Activated CD4-positive, alpha-beta T cell treated with anti-CD3 and anti-CD28 coated beads for 24 hours (primary cell): Measurements from ENCODE around the gene SCGB1C2.

Source experiments
- DNase-seq, 2 donors: peaks; one replicate each; pipeline ENCODE4 v3.0.0-alpha.2; 2020; ENCODE audit warnings: low read depth in 2 of 2

SCGB1C2 gene

GRCh38 chr17:171871-172270 is 34.5 kb downstream of the SCGB1C2 start:
- DNase-seq = no peak

GRCh38 chr17:172401-172800 is 35.0 kb downstream of the SCGB1C2 start:
- DNase-seq = no peak

DNA sequence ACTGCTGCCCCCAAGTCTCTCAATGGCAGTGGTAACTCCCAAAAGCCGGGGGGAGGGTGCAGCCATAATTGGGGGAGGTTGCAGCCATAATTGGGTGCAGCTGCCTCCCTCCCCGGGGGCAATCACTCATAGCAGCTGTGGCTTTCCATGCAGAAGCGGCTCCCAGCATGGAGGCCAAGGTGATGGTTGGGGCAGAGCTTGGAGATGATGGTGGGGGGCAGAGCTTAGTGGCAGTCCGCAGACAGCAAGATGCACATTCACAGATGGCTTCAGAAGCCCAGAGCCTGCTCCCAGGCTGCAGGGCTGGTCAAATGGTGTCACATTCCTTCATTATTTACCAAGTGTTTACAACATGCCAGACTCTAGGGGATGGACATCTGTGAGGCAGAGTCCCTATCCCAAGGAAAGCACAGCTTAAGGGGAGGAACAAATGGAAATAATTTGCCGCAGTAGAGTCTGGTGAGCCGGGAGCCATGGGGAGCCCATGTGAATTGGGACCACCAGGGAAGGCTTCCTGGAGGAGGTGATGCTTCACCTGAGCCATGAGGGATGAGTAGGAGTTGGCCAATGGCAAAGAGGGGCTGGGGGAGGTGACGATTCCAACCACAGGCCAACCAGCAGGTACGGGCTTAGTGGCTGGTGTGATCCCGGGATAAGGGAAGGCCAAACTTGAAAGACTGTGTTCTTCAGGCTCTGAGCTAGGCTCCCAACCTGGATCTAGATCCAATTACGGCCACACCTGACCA is 36.0 kb downstream of the SCGB1C2 start:
- no peak for DNase-seq

- no peak for DNase-seq
These were observed 39.8 kb downstream of the SCGB1C2 start for GRCh38 chr17:177155-177554.

GRCh38 chr17:177762-178161 is 40.4 kb downstream of the SCGB1C2 start:
- DNase-seq = no peak

- DNase-seq = no peak
These were observed 41.1 kb downstream of the SCGB1C2 start for GRCh38 chr17:178292-179065.

DNA sequence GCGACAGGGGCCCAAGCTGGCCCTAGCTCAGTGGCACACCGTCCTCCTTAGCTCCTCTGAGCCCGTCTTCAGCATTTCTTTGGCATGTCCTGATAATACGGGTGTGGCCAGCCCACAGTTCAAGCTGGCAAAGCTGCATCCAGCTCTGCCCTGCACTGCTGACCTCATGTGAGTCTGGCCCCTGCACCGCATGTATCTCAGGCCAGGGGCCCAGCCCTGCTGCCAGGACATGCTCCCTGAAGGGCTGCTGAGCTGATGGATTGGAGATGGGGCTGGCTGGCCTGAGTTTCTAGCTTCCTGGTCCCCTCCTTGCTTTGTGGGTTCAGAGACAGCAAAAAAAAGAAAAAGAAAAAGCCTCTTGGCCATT is 41.7 kb downstream of the SCGB1C2 start:
- no peak for DNase-seq

DNA sequence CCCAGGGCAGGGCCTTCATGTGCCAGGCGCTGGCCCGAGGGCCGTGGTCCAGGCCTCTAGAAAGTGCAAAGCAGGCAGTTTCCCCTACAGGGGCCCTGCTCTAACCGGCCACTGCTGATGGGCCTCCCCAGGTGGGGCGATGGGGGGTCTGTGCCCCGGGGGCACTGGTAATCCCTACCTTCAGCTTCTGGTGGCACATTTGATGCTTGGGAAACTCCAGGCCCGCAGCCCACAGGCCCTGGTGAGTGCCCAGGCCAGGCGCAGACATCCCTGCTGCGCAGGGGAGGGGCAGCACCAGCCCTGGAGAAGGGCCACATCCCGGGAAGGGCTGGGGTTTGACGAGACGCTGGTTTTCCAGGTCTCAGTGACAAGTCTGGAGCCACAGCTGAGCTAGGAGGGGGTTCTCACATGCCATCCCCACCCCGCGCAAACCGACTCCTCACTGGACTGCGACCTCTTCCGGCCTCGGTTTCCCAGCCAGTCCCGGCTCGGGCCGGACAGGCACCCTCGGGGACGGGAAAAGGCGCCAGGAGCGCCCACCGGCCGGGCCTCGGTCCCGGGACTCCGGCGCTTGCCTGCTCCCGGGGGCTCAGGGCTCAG is 42.5 kb downstream of the SCGB1C2 start:
- DNase-seq = no peak

DNA sequence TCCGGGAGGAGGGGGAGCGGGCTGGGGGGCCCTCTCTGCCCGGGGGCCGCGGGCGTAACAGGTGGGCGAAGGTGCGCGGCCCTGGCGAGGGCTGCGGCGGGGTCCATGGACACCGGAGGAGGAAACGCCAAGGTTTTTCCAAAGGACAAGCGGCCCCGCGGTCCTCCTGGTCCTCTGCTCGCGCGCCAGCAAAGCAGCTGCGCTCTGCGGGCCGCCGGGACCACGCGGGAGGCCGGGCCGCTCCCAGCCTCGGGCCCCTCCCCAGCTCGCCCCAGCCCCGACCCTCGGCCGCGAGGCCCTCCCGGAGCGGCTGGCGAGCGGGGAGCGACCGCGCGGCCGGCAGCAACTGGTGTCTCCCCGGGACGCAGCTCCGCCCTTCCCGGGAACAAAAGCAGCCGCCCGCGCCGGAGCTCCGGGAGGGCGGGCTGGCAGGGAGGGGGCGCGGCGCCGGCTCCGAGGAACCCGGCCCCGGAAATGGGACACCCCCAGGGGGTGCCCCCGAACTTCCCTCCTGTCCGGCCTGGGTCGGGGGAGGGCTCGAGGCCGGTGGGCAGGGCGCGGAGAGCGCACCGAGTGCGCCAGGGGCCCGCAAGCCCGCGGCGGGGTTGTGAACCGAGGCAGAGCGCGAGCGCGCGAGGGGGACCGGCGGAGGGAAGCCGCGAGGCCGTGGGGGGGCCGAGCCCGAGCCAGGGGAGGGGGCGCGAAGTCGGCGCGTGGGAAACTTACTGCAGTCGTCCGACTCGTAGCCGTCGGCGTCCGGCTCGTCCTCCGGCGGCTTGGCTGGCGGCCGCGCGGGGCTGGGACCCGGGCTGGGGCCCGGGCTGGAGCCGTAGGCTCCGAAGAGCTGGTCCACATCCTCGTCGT is 43.2 kb downstream of the SCGB1C2 start:
- DNase-seq = no peak

GRCh38 chr17:181245-182049 is 44.1 kb downstream of the SCGB1C2 start, which contains the start of gene DOC2B:
DOC2B (minus strand) TSS chr17:181650; CDS start chr17:181479, 171 bp downstream.
- DNase-seq = peak in 1 of 2 donors; percentile 12

GRCh38 chr17:182050-182751 is 44.8 kb downstream of the SCGB1C2 start:
- DNase-seq = no peak

DNA sequence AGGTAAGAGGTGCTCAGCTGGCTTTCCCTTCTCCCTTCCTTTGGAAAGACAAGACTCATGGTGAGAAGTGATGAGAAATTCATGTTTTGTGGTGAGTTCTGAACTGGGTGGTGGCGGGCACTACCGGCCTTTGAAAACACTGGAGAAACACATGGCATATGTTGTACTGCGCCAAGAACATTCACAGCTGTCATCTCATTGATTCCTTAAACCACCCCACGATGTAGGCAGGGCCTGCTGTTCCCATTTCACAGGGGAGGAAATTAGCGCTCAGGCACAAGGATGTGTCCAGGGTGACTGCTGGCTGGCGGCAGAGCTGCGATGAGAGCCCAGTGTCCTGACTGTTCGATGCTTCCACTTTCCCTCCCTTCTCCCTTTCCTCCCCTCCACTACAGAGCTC is 45.7 kb downstream of the SCGB1C2 start:
- no peak for DNase-seq

- DNase-seq = peak in 1 of 2 donors; percentile 19
These were observed 48.2 kb downstream of the SCGB1C2 start for GRCh38 chr17:185445-186138.

GRCh38 chr17:187130-187529 is 49.8 kb downstream of the SCGB1C2 start:
- no peak for DNase-seq
